Tibial nerve (tissue), 3 donors: ENCODE measurements around the gene AFG1L.

ENCODE experiments used
- CTCF ChIP-seq, 5 experiments: fragments of 200-600 bp in 3 of 5; fragments of 450-650 bp in 2 of 5; sonication (generic) in 3 of 5; IDR thresholded peaks; one replicate each; pipeline ENCODE4 v1.5.1; 2016 to 2019; ENCODE audit warnings: antibody characterized with exemption in 5 of 5, mild to moderate bottlenecking in 3 of 5, moderate library complexity in 2 of 5
- POLR2A ChIP-seq, 2 donors: fragments of 450-650 bp; IDR thresholded peaks; one replicate each; pipeline ENCODE4 v1.6.1; 2017; ENCODE audit warnings: antibody characterized with exemption in 2 of 2, mild to moderate bottlenecking in 2 of 2, moderate library complexity in 2 of 2

GRCh38 chr6:108566406-108566805 lies 271.6 kb downstream of the AFG1L start:
- TF ChIP-seq CTCF (IDR thresholded peaks at IDR 0.05) (no peak), POLR2A (IDR thresholded peaks at IDR 0.05) (no peak)
